HG02588 (cell line): ENCODE results near the gene KCTD11.

Experiments
- ATAC-seq: cut with Tn5 transposase; IDR thresholded peaks from one replicate; pipeline ENCODE4 v1.9.1; 2021; ENCODE audit warnings: mild to moderate bottlenecking, moderate library complexity; ENCODE audit not compliant: unreplicated experiment

The KCTD11 gene

DNA sequence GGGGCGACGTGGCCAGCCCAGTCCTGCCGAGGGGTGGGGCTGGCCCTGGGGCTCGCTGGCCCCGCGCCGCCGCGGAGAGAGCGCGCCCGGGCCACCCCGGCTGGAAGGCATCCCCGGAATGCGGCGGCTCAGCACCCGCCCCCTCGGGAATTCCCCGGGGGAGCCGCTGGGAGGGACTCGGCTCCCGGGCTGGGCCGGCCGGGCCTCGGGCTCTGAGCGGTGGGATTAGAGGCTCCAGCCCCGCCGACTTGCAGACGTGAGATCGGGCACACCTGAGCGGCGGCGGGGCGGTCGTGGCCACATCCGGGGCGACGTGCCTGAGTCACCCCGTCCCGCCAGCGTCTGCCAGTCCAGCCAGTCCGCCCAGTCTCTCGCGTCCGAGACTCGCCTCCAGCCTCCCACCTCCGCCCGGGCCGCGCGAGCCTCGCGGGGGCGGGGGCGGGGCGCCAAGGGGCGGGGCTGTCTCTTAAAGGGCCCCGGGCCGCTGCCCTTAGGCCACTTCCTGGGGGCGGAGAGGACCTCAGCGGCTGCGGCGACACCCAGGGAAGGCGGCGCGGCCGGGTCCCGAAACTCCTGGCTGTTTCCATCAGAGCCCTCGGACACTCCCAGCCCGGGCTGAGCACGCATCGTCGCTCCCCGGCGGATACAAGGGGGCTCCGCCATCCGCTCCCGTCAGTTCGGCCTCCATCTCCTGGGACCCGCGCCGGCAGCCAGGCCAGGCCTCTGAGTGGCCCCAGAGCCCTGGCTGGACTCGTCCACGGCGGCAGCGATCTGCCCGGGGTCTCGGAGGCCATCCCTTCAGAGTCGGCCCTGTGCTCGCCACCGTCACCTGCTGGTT, at the start of gene KCTD11:
Gene KCTD11 (plus strand): TSS at position 498 of the 838 bp plus-strand sequence.
- ATAC-seq, result peak; percentile 70

DNA sequence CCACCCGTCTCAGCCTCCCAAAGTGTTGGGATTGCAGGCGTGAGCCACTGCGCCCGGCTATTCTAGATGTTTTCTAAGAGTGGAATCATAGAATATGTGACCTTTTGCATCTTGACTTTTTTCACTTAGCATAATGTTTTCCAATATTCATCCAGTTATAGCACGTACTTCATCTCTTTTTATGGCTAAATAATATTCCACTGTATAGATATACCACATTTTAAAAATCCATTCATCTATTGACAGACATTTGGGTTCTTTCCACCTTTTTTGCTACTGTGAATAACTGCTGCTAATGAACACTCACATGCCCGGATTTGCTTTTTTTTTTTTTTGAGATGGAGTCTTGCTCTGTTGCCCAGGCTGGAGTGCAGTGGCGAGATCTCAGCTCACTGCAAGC, 47.8 kb upstream of the KCTD11 start:
- ATAC-seq, result no peak

DNA sequence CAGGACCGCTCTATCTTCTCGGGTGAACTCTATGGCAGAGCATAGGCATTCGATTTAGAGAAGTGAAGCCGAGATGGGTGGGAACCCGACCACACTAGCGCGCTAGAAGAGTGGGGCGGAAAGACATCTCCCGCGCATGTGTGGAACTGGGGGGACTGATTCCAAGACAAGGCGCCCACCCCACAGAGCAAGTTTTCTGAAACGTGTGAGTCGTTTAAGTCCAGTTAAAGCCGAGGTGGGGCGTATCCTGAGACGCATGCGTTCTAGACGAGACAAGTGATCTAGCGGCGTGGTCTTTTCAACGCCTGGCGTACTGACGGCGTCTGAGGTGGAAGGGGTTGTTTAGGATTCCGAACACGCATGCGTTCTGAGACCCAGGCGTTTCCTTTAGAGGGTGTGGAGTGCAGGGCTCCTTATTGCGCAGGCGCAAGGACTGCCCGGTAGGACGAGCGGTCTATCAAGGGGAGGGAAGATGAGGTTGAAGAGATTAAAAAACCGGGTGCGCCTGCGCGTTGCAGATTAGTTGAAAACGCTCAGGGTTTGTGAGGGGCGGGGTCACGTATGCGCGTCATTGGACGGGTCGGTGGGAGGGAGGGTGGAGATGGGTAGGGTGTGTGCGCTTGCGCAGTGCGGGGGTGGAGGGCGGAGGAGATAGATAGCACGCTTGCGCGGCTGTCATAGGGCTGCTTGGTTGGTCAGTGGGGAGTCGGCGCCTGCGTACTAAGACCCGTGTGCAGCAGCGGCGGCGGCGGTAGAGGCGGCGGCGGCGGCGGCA, 44.9 kb upstream of the KCTD11 start, which contains the start of gene EIF5A:
Gene EIF5A (plus strand): TSS at position 718 of the 775 bp plus-strand sequence. CDS start 2,008 bp downstream, outside the sequence.
- ATAC-seq, result peak; percentile 69

DNA sequence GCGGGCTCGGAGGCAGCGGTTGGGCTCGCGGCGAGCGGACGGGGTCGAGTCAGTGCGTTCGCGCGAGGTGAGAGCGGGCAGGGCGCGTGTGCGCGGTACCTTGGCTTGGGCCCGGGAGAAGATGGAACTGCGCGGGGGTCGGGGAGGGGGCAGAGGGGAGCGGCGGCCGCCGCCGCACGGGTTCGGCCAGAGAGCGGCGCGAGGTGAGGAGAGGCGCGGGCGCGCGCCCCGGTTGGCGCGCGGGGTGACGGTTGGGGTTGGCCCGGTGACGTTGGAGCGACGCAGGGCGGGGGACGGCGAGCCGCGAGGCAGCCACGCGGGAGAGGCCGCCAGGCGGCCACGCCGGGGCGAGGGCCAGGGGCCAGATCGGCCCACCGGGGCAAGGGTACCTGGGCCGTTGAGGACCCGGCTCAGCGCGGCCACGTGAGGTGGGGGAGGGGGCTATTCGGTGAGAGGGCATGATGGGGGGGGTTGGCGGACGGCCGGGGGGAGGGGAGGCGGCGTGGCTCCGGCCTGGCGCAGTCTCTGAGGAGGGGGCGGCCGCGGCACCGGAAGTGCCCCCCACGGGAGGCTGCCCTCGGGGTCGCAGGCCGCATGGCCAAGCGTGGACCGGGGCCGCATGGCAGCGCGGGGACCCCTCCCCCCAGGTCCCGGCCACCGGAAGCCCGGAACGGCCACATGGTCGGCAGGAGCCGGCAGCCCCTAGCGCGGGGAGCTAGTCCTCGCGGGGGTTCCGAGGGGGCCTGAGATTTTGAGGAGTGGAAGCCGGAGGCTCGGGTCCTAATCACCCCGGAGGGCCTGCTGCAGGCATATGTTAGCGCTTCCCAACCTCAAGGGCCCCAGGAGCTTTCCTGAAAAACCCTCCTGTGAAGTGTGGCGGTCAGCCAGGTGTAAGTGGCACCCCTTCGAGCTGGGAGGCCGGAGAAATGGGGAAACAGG, 44.0 kb upstream of the KCTD11 start:
- peak; percentile 4 for ATAC-seq

- ATAC-seq, result no peak
These were observed 43.1 kb upstream of the KCTD11 start for GRCh38 chr17:7308625-7309433.

DNA sequence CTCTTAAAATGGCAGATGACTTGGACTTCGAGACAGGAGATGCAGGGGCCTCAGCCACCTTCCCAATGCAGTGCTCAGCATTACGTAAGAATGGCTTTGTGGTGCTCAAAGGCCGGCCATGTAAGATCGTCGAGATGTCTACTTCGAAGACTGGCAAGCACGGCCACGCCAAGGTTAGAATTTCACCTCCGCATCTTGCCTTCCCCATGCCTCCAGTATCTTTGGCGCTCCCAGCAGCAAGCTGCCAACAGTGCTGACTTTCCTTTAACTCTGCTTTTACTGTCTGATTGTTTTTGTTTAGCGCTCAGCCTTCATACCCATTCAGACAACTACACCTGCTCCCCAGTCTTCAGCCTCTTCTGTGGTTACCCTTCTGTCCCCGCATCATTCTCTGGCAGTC, 42.3 kb upstream of the KCTD11 start:
- no peak for ATAC-seq

DNA sequence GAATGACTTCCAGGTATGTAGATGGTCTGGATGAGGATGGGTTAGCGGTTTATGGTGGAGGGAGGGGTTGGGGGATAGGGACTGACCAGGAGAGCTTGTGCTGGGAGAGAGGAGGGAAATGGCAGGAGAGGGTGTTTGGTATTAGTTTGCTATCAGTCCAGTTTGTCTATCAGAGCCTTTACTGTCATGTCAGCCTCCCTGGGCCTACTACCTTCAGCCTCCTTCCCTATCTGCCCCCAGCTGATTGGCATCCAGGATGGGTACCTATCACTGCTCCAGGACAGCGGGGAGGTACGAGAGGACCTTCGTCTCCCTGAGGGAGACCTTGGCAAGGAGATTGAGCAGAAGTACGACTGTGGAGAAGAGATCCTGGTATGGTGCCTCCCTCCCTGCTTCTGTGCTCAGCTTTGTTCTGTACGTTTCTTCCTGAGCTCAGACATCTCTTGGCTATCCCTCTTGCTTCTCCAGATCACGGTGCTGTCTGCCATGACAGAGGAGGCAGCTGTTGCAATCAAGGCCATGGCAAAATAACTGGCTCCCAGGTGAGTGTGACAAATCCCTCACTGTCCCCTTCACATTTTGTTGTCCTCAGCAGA, 40.8 kb upstream of the KCTD11 start:
- ATAC-seq, result no peak

- no peak for ATAC-seq
These were observed 39.4 kb upstream of the KCTD11 start for GRCh38 chr17:7312432-7313087.

DNA sequence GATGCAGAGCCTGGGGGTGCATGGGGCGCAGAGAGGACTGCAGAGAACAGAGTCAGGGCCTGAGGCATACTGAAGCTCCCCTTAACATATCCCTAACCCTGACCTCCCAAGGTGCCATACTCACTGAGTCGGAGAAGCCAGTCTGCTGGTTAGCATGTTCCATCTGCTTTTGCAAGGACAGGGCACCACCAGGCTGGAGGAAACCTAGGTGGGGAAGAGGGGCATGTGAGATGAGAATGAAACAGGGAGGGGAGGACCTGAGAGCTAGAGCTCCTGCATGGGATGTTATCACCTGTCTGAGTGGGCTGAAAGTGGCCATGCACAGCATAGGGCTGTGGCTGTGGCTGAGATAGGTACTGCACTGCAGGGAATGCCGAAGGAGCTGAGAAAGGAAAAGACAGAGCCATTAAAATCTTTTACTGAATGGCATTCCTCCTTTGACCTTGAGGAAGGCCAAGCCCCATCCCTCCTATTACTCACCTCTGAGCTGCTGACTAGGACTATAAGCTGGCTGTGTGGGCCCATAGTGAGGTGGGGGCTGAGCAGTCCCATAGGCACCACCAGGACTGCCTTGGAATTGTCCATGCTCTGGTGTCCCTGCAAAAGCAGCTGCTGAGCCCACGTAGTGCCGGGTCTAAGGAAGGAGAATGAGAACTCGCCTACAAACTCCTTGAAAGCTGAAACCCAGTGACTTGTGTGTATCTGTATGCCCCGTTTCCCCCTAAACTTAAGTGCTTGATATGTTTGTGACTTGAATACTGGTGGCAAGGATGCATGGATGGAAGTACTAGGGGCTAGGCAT, 38.7 kb upstream of the KCTD11 start:
- no peak for ATAC-seq

- no peak for ATAC-seq
These were observed 37.9 kb upstream of the KCTD11 start for GRCh38 chr17:7313890-7314718.

DNA sequence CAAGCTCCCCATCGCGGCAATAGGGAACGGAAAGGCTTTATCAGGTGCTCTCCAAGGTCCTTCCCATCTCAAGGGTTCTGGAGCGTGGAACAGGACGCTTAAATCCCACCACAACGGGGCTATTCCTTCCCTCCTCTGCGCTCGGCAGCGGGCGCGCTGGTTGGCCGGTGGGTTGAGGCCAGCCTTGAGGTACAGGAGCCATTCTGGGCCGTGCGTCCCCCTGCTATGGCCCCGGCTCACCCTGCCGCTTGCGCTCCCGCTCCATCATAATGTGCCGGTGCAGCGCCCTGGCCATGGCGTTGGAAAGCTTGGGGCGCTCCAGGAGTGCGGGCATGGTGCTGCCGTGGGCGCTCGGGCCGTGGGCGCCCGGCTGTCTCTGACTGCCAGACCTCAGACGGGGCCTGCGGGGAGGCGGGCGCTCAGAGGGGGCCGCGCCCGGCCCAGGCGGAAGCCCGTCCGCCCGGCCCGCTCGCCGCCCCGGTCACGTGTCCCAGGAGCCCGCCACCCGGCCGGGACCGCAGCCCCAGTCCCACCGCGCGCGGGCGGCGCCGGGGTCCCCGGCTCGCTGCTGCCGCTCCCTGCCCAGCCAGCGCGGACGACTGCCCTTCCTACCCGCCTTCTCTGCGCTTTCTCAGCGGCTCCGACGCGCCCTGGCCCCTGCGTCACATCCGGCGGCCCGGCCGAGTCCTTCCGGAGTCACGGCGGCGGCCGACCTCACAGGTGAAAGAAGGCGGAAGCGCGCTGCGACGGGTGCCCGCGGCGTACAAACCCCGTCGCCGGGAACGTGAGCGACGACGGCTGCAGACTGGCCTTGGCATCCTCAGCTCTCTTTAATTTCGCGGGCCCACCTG, 37.0 kb upstream of the KCTD11 start, which contains the start of gene GPS2:
Gene GPS2 (minus strand): TSS at position 642 of the 851 bp plus-strand sequence. CDS start 308 bp downstream, at position 334.
- peak; percentile 72 for ATAC-seq

DNA sequence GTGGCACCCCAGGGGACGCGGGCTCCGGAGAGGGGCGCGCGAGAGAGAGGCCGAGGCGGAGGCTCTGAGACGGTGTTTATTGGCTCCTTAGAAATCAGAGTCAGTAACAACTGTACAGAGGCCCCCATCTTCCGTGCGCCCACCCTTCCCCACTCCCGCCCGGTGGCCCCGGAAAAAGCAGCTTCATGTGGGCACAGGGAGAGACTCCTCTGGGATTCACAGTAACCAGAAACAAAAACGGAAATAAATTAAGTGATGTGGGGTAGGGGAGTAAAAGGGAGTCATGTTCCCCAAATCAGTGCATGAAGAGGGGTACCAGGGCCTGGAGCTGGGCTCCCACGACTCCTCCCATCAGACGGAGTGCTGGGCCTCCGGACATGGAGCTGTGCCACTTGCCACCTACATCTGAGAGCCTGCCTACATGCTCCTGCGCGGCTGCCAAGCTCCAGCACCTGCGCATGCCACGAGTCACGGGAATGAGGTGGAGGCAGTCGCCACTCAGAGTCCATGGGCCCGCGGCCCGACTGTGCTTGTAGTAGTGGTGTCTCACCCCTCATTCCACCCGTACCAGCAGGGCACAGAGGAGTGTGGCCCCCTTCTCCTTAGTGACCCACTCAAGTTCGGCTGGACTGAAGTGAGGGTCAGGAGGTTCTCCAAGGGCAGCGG, 36.3 kb upstream of the KCTD11 start:
- ATAC-seq, result no peak

GRCh38 chr17:7317161-7317803, 34.7 kb upstream of the KCTD11 start:
- no peak for ATAC-seq

DNA sequence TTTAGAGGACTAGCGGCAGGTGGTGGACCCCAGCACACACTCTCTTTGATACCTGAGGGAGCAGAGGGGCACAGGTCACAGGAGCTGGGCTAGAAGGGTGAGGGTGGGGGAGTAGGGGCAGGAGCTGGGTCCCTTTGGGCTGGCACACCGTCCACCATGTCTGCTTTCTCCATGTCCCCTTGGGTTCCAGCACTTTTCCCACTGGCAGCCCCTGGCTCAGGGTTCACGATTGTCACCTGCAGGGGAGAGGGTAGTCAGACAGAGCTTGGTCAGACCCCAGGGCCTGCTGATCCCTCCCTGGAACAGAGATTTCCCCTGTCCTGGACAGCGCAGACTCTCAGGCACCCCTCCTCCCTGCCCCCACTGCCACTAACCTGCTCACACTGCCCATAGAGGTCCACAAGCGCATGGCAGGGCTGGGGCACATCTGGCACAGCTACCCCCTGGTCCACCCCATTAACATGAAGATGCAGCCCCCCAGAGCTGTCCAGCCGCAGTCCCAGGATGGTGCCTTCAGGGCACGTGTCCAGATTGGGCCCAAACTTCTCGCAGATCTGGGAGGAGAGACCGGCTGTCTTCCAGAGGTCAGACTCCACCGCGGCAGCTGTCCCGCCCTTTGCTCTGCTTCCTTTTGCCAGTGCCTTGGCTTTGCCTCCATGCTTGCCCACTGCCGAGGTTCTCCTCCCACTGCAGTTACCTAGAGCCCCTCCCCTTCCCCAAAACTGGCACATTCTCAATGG, 33.7 kb upstream of the KCTD11 start:
- no peak for ATAC-seq

GRCh38 chr17:7321466-7321865, 30.5 kb upstream of the KCTD11 start:
- ATAC-seq, result no peak
